PC-3 (cell line): ENCODE results near the gene CHN1.

Source experiments
- EZH2 ChIP-seq: fragments of 300-600 bp; sonication (generic); IDR thresholded peaks from one replicate; pipeline ENCODE4 v1.6.1; 2017; ENCODE audit warnings: antibody characterized with exemption, mild to moderate bottlenecking, low read length; ENCODE audit not compliant: unreplicated experiment
- EZH2phosphoT487 ChIP-seq: fragments of 300-600 bp; sonication (generic); IDR thresholded peaks from 2 replicates; pipeline ENCODE4 v1.6.1; 2018; ENCODE audit warnings: mild to moderate bottlenecking, antibody characterized with exemption, low read length, borderline replicate concordance
- TF ChIP-seq, protein P1 (sequence below): fragments of 300-600 bp; sonication (generic); conservative IDR thresholded peaks from 2 replicates; pipeline ENCODE4 v1.5.1; 2017; ENCODE audit warnings: antibody characterized with exemption, low read depth, mild to moderate bottlenecking, low read length

DNA sequence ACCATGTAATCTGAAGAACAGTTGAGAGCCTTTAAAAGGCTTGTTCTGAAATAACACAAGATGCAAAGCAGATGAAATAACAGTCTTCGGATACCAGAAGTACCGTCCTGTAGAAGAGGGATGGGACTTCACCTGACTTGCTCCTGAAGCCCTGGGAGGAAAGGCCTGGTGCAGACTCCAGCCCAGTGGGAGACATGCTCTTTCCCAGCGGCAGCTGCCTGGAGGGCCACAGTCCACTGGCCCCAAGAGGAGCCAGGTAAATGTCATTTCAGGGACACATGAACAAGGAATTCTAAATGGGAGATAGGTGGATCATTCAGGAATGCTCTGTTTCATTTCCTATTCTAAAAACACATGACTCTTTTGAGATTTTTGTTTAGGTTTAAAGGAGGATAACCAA, 22.6 kb upstream of the CHN1 start:
- TF ChIP-seq, protein P1, sequence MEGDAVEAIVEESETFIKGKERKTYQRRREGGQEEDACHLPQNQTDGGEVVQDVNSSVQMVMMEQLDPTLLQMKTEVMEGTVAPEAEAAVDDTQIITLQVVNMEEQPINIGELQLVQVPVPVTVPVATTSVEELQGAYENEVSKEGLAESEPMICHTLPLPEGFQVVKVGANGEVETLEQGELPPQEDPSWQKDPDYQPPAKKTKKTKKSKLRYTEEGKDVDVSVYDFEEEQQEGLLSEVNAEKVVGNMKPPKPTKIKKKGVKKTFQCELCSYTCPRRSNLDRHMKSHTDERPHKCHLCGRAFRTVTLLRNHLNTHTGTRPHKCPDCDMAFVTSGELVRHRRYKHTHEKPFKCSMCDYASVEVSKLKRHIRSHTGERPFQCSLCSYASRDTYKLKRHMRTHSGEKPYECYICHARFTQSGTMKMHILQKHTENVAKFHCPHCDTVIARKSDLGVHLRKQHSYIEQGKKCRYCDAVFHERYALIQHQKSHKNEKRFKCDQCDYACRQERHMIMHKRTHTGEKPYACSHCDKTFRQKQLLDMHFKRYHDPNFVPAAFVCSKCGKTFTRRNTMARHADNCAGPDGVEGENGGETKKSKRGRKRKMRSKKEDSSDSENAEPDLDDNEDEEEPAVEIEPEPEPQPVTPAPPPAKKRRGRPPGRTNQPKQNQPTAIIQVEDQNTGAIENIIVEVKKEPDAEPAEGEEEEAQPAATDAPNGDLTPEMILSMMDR: no peak
- TF ChIP-seq EZH2 (no peak), EZH2phosphoT487 (no peak)
